Right cardiac atrium (tissue), 5 donors: Measurements from ENCODE around the gene FGD1. TPM values are rescaled to one million over a fixed set of nuclear protein-coding genes. Genes with fewer than 3 reads are reported as not detected.
A peak's percentile ranks its signal among the peaks of the same experiment; 100 is the strongest.

ENCODE experiments used
- ATAC-seq, 2 donors: fragments of 200-7000 bp; cut with Tn5 transposase; one replicate each; pipeline versions ENCODE4 v1.8.0 to v1.9.1; 2020; ENCODE audit warnings: moderate library complexity in 2 of 2, mild to moderate bottlenecking in 1 of 2
- DNase-seq, 3 donors: peaks; one replicate each; pipeline ENCODE4 v3.0.0-alpha.2; 2020
- H3K27ac ChIP-seq: one replicate; pipeline ENCODE4 v1.5.1; 2013; ENCODE audit warnings: mild to moderate bottlenecking, low read length, control low read depth, moderate library complexity
- H3K27me3 ChIP-seq: one replicate; pipeline ENCODE4 v1.6.1; 2013; ENCODE audit not compliant: control insufficient read depth, insufficient read depth
- H3K4me1 ChIP-seq: one replicate; pipeline ENCODE4 v1.6.1; 2013; ENCODE audit warnings: low read length; ENCODE audit not compliant: control insufficient read depth, insufficient read depth
- H3K4me3 ChIP-seq: one replicate; pipeline ENCODE4 v1.5.1; 2013; ENCODE audit warnings: low read length, control low read depth
- H3K9me3 ChIP-seq: one replicate; pipeline ENCODE4 v1.6.1; 2013; ENCODE audit warnings: low read length; ENCODE audit not compliant: control insufficient read depth
- WGBS: extraction: QIAGEN DNeasy Blood & Tissue Kit; methylation state at CpG from one replicate; pipeline ENCODE4 v1.1.7; 2013; 5-methylcytosine and 5-hydroxymethylcytosine counted together
- intact Hi-C, 4 donors: fragments of 100-400 bp; cut with DNase I; formaldehyde crosslinking; loops; one replicate each; pipeline versions ENCODE4 v1.11.0 to v1.14.0; 2022 to 2023
- polyA plus RNA-seq: library from polyadenylated mRNA; stranded (reverse); fragments of 200-250 nt; gene quantifications from one replicate; pipeline ENCODE4 v1.2.3, GENCODE V29; 2013
- total RNA-seq, 4 donors: library from RNA; stranded (reverse); fragmentation: NEBNext Ultra II Directional; extraction: Animal tissue kit (Norgen Biotek cat#: 25700); gene quantifications; one replicate each; pipeline ENCODE4 v1.2.1, GENCODE V29; 2021
- donor health status: healthy with polysubstance abuse.
- donor health status: DM: no; HTN: yes; CAD: no.
- donor health status: DM: no; HTN: no; CAD: no.
- donor health status: DM: no; HTN: yes; CAD: no; lungs with severe emphysema.
- donor health status: DM: yes; HTN: yes; CAD: no.

Gene FGD1
- total and polyA plus RNA-seq, 5 donors = 5.0 to 6.7 (median 6.5) TPM

DNA sequence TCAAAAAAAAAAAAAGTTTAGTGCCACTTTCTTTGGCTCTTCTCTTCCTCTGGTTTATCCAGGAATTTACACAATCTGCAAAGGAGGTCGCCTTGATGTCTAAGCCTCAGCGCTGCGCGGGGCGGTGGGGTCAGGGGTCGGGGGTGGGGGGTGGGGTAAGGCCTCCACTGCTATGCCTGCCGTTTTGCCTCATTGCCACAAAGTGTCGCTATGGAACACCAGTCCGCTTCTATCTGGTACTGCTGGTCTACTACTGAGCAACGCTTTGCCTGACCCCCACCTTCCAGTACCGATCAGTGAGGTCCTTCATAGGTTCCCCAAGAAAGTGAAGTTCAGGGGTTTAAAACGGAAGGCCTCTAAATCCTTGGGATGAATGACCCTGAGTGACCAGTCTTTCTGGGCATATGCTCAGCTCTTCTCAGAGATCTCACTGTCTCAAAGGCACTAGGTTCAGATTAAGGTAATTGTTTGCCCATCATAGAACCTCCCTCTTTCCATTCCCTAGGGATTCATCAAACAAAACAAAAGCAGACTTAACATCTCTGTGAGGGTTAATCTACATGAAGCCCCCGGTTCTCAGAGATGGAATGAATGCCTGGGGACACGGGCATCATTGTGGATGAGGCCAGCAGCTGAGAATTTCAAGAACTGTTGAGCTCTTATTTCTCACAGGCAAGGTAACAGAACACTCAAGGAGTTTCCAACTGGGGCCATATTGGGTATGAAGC is 72.7 kb downstream of the FGD1 start:
- DNase-seq (no peak), ATAC-seq (no peak)
- no peak overlapping the region for H3K4me3 ChIP-seq
- H3K27me3 ChIP-seq = no peaks in the 10 kb centered on the region
- H3K9me3 ChIP-seq = no peaks in the 10 kb centered on the region
- H3K27ac ChIP-seq = no peak overlapping the region
- intact Hi-C loops = no loop called here
- WGBS = 33% methylated on average over 14 of the region's 14 CpGs
- H3K4me1 ChIP-seq = peaks cover 1% of the 10 kb centered on the region

DNA sequence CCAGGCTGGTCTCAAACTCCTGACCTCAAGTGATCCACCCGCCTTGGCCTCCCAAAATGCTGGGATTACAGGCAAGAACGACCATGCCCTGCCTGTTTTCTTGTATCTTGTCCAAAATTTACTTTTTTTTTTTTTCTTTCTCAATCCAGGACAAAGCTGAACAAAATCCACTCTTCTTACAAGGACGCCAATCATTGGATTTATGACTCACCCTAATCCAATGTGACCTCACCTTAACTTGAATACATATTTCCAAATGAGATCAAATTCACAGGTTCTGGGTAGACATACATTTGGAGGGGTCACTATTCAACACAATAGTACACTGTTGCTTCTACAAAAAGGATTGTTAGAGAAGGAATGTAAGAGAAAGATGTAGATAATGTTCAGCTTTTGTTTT is 73.9 kb downstream of the FGD1 start:
- 84% methylated on average over 3 of the region's 3 CpGs for WGBS
- no peaks in the 10 kb centered on the region for H3K27me3 ChIP-seq
- no peak overlapping the region for H3K27ac ChIP-seq
- peaks cover 1% of the 10 kb centered on the region for H3K4me1 ChIP-seq
- intact Hi-C loops = no loop called here
- ATAC-seq = no peak
- DNase-seq = no peak
- no peaks in the 10 kb centered on the region for H3K9me3 ChIP-seq
- H3K4me3 ChIP-seq = no peak overlapping the region

DNA sequence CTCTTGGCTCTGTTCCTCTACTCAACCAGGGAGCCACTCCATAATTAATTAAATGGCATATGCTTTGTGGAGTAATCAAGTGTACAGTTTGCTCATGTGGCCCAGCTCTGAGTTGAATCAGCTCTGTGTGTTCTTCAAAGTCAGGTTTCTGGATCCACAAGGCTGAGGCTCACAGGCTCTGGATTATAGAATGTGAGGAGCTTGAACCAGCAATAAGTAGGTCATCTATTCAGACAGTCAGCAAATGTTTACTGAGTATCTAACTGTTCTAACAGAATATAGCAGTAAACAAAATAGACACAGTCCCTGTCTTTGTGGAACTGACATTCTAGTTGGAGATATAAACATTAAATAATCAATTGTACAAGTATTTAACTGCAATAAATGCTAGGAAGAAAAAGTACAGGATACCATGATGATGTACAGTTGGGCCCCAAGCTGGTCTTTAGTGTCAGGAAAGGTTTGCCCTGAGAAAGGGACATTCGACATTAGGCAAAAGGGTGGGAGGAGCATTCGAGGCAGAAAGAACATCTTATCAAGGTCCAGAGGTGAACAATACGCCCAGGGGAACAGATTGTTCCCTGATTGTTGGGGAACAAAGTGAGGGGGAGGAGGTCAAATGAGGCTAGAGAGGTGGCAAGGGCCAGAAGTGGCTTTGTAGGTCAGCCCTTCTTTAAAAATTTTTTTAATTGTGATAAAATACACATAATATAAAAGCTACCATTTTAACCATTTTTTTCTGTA is 76.3 kb downstream of the FGD1 start:
- peak overlapping the region; percentile 37 for H3K27ac ChIP-seq
- ATAC-seq = peak; percentile 74 to 85
- 14% methylated on average over 3 of the region's 3 CpGs for WGBS

DNA sequence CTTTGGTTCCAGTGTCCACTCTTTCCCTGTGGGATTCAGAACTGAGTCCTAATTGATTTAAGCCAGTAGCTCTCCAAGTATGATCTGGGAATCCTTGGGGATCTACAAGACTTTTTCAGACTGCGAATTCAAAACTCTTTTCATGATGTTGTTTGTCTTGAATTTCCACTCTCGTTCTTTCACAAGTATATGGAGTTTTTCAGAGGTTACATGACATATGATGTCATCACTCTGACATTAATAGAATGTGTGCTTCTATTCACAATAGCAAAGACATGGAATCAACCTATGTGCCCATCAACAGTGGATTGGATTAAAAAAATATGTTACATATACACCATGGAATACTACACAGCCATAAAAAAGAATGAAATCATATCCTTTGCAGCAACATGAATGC is 79.1 kb downstream of the FGD1 start:
- Histone ChIP-seq H3K9me3 (no peaks in the 10 kb centered on the region), H3K27me3 (no peaks in the 10 kb centered on the region), H3K27ac (no peak overlapping the region), H3K4me3 (no peak overlapping the region), H3K4me1 (peaks cover 1% of the 10 kb centered on the region)
- intact Hi-C loops = no loop called here
- ATAC-seq (no peak), DNase-seq (no peak)
- WGBS = 90% methylated on average over 2 of the region's 2 CpGs

More for the DNA sequence above, 76.3 kb downstream of the FGD1 start:
- intact Hi-C loops = no loop called here
- no peaks in the 10 kb centered on the region for H3K27me3 ChIP-seq
- no peak for DNase-seq
- H3K4me1 ChIP-seq = peaks cover 1% of the 10 kb centered on the region
- no peaks in the 10 kb centered on the region for H3K9me3 ChIP-seq
- no peak overlapping the region for H3K4me3 ChIP-seq

DNA sequence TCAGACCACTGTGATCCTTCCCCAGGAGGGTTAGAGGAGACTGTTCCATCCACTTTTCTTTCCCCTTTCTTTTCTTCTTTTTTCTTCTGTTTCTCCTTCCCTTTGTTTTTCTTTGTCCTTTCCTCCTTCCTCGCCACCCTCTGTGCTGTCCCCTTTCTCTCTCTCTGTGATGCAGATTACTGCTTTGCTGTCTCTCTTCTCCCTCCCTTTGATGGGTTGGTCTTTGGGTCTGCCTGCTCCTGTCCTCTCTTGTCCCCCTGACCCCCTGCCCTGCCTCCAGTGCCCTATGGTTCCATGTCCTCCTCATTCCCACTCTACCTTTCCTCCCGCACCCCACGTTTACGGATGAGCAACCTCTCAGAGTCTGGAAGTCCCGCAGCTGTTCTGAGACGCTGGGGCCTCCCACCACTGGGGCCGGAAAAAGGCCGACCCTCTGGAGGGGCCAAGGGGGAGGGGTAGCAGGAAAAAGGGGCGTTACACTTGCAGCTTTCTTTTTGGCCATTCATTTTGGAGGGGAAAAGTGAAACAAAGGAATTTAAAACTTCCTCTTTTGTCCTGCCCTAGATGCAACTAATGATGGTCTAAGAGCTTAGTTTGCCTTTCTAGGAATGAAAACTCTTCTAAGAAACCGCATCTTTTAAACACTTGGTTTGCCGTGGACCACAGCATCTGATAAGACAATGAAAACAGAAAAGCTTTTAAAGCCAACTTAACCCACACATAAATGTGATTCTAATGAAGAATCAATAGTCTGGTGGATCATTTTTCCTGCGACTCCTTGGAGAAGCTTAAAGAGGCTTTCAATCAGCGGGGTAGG is 80.3 kb downstream of the FGD1 start:
- Histone ChIP-seq H3K4me3 (no peak overlapping the region), H3K4me1 (peaks cover 1% of the 10 kb centered on the region), H3K9me3 (no peaks in the 10 kb centered on the region), H3K27ac (no peak overlapping the region), H3K27me3 (no peaks in the 10 kb centered on the region)
- no peak for ATAC-seq
- intact Hi-C loops = no loop called here
- no peak for DNase-seq
- 24% methylated on average over 13 of the region's 13 CpGs for WGBS

- DNase-seq = no peak
- WGBS = 79% methylated on average over 3 of the region's 3 CpGs
- no peak for ATAC-seq
- H3K9me3 ChIP-seq = no peaks in the 10 kb centered on the region
- intact Hi-C loops = no loop called here
- H3K4me1 ChIP-seq = peaks cover 1% of the 10 kb centered on the region
- no peak overlapping the region for H3K4me3 ChIP-seq
- H3K27ac ChIP-seq = no peak overlapping the region
- H3K27me3 ChIP-seq = no peaks in the 10 kb centered on the region
These were observed 82.3 kb downstream of the FGD1 start for GRCh38 chrX:54413753-54414152.

DNA sequence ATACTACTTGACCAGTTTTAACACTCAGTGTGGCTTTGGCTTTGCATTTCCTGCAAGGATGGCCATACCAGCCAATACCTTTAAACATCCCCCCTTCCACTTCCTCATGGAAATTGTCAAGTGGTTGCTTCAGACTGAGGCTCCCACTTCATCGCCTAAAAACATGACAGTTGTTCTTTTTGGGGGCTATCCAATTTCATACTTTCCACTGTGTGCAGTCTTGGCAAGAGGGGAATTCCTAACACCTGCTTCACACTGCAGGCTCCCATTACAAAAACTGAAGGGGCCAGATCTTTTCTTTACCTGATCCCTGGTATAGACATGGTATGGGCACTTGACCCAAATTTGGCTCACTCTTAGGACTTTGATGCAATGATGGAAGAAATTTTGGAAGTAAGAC is 84.3 kb downstream of the FGD1 start:
- H3K27ac ChIP-seq = no peak overlapping the region
- H3K9me3 ChIP-seq = no peaks in the 10 kb centered on the region
- 52% methylated on average over 1 of the region's 1 CpG for WGBS
- intact Hi-C loops = no loop called here
- H3K27me3 ChIP-seq = no peaks in the 10 kb centered on the region
- ATAC-seq (peak; percentile 35 to 47), DNase-seq (no peak)
- no peaks in the 10 kb centered on the region for H3K4me1 ChIP-seq
- H3K4me3 ChIP-seq = no peak overlapping the region

GRCh38 chrX:54407266-54407665 is 88.8 kb downstream of the FGD1 start:
- intact Hi-C loops = no loop called here
- 75% methylated on average over 2 of the region's 2 CpGs for WGBS

DNA sequence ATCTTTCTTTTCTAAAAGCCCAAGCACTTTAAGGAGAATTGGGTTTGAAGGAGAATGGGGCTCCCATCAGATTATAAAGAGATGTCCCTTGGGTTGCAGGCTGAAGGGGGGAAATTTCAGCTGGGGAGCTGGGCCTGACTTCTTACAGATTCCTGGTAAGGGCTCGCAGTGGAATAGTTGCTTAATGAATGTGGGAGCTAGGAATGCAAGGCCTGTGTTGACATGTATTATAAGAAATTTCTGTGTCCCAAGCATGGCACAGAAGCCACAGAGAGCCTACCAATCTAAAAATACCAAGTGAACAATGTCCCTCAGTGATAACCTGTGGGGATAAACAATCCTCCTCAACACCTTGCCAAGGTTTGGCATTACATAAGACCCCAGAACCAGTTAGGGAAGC is 98.9 kb downstream of the FGD1 start:
- Histone ChIP-seq H3K4me1 (no peaks in the 10 kb centered on the region), H3K27me3 (no peaks in the 10 kb centered on the region), H3K27ac (no peak overlapping the region), H3K9me3 (no peaks in the 10 kb centered on the region), H3K4me3 (no peak overlapping the region)
- 75% methylated on average over 1 of the region's 1 CpG for WGBS
- DNase-seq (no peak), ATAC-seq (no peak)
- intact Hi-C loops = no loop called here

More at GRCh38 chrX:54407266-54407665, 88.8 kb downstream of the FGD1 start:
- ATAC-seq = no peak
- Histone ChIP-seq H3K27me3 (no peaks in the 10 kb centered on the region), H3K4me1 (no peaks in the 10 kb centered on the region), H3K9me3 (no peaks in the 10 kb centered on the region), H3K4me3 (no peak overlapping the region), H3K27ac (no peak overlapping the region)
- DNase-seq = no peak
